Subcutaneous adipose tissue (tissue), 4 donors: ENCODE data around the gene TGM4. TPM values are rescaled to one million over a fixed set of nuclear protein-coding genes. Genes with fewer than 3 reads are reported as not detected.

Source experiments
- CTCF ChIP-seq: fragments of 450-650 bp; IDR thresholded peaks from one replicate; pipeline ENCODE4 v1.5.1; 2016; ENCODE audit warnings: low read depth, mild to moderate bottlenecking, control low read depth, antibody characterized with exemption, moderate library complexity
- total RNA-seq, 4 donors: library from RNA; depleted of rRNA; stranded (reverse); fragments of >200 nt; gene quantifications; one replicate each; pipeline ENCODE4 v1.1.0, GENCODE V29; 2016

Gene TGM4
- total RNA-seq, 4 donors from 2014 or later, result not detected

- no peak for TF ChIP-seq CTCF
These were observed 40.5 kb downstream of the TGM4 start for GRCh38 chr3:44914936-44915335.

- no peak for TF ChIP-seq CTCF
These were observed 41.5 kb downstream of the TGM4 start for GRCh38 chr3:44915702-44916438.

GRCh38 chr3:44918087-44918486 is 43.7 kb downstream of the TGM4 start:
- TF ChIP-seq CTCF, result no peak

GRCh38 chr3:44918581-44918980 is 44.2 kb downstream of the TGM4 start:
- TF ChIP-seq CTCF, result no peak

GRCh38 chr3:44920081-44920480 is 45.7 kb downstream of the TGM4 start:
- TF ChIP-seq CTCF, result no peak

- no peak for TF ChIP-seq CTCF
These were observed 49.4 kb downstream of the TGM4 start for GRCh38 chr3:44923632-44924456.

GRCh38 chr3:44924457-44925084 is 50.2 kb downstream of the TGM4 start:
- TF ChIP-seq CTCF, result no peak
